HL-60/S4 treated with retinoic acid at 250 ng/mL for 4 days and 3 days (cell line): ENCODE measurements around the gene SLC39A11.
"Not testable (repeated sequence)": the region's sequence is repeated elsewhere in the genome, so short reads cannot be mapped to it uniquely, and the experiment has no call there.

Experiments used
- in situ Hi-C: fragments of 300-500 bp; cut with MboI; formaldehyde crosslinking; loops from 2 replicates; pipeline ENCODE4 v1.7.0; 2022; ENCODE audit warnings: low sequenced_read_pairs

Gene SLC39A11

DNA sequence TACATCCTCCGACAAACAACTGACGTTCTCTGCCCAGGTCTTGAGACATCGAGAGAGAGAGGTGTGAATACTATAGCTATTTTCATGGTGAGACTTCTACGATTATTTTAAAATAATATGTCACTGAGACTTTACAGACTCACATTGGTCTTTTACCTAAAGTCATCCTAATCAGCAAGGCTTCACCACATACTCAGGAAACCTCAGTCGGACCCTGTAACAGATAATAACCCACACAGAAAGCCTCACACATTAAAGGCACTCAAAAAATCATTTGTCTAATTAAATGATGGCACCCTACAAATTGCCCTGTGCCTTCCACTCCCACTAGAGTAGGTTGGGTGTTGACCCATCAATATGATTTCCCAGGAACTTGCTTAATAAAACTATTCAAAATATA lies 19.8 kb upstream of the SLC39A11 start:
- in situ Hi-C loops, result no loop called here

- in situ Hi-C loops, result no loop called here
These were observed 18.9 kb upstream of the SLC39A11 start for GRCh38 chr17:73111386-73111785.

- in situ Hi-C loops, result no loop called here
These were observed 14.7 kb upstream of the SLC39A11 start for GRCh38 chr17:73107191-73107590.

DNA sequence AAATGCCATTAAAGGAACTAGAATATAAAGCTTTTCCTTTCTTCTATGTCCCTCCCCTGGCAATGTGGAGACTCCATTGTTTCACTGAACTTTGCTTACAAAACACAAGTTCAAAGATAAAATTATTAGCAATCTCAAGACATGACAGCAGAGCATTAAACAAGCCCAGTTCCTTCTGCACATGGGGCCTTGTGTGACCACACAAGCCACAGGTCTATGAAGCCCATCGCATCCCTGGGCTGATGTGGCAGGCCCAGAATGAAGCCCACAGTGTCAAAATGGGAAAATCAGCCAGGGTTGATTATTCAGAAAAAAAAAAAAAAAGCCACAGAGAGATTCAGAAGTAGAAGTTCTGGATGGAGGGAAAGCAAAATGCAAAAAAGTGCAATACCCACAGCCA lies 12.9 kb upstream of the SLC39A11 start:
- in situ Hi-C loops, result no loop called here

DNA sequence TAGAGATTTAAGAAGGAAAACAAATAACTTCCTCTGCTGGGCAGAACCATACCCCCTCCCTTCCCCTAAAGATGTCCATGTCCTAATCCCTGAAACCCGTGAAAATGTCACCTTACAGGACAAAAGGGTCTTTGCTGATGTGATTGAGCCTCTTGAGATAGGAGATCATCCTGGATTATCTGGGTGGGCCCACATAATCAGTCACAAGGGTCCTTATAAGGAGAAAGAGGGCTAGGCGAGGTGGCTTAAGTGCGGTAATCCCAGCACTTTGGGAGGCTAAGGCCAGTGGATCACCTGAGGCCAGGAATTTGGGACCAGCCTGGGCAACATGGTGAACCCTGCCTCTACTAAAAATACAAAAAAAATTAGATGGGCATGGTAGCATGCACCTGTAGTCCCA lies 12.0 kb upstream of the SLC39A11 start:
- in situ Hi-C loops, result no loop called here

GRCh38 chr17:73103641-73104335 lies 11.3 kb upstream of the SLC39A11 start:
- in situ Hi-C loops, result no loop called here

GRCh38 chr17:73101031-73101430 lies 8.5 kb upstream of the SLC39A11 start:
- in situ Hi-C loops, result no loop called here

GRCh38 chr17:73100363-73100762 lies 7.9 kb upstream of the SLC39A11 start:
- in situ Hi-C loops, result no loop called here

DNA sequence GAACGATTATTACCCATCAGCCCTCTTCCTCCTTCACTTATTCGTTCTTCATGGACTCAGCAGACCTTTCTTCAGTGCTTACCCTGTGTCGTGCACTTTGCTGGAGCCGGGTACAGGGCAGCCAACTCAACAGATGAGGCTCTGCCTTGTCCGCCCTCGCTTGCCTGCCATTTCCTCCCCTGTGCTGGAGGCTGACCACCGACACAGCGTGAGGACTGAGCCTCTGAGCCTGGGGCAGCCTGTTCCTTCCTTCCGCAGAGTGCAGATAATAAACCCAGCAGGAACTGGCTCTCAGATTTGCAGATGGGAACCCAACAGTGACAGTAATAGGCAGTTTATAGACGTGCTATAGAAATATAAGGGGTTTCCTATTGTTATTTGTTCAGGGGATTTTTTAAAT lies 7.0 kb upstream of the SLC39A11 start:
- in situ Hi-C loops, result no loop called here

DNA sequence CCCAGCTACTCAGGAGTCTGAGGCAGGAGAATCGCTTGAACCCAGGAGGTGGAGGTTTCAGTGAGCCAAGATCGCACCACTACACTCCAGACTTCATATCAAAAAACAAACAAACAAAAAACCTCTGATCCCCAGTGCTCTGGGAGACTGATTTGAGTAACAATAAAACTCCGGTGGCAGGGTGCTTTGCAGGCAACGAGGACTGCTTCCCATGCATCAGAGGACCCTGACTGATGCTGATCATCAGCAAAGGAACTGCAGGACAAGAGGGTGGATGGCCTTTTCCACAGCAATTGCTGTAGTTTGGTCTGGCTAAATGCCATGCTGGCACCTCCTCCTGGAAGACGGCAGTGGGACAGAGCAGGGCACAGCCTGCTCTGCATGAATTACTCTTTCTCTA lies 6.4 kb upstream of the SLC39A11 start:
- in situ Hi-C loops, result no loop called here

- in situ Hi-C loops, result not testable (repeated sequence)
These were observed 5.7 kb upstream of the SLC39A11 start for GRCh38 chr17:73097973-73098765.

DNA sequence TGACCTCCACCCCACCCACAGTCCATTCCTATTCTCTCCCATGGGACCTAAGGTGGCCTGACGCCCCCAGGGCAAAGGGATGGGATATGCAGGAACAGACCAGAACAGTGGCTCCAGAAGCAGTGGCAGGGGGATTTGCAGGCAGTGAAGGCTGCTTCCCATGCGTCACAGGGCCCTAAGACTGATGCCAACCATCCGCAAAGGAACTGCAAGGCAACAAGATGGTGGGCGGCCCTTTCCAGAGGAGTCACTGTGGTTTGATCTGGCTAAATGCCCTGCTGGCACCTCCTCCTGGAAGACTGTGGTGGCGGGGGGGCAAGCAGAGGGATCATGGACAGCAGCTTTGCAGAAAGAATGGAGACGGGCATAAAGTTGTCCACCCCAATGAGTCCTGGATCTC lies 4.4 kb upstream of the SLC39A11 start:
- in situ Hi-C loops, result no loop called here

- in situ Hi-C loops, result no loop called here
These were observed 3.7 kb upstream of the SLC39A11 start for GRCh38 chr17:73096211-73096610.

- in situ Hi-C loops, result no loop called here
These were observed 798 bp upstream of the SLC39A11 start for GRCh38 chr17:73093286-73093685.

DNA sequence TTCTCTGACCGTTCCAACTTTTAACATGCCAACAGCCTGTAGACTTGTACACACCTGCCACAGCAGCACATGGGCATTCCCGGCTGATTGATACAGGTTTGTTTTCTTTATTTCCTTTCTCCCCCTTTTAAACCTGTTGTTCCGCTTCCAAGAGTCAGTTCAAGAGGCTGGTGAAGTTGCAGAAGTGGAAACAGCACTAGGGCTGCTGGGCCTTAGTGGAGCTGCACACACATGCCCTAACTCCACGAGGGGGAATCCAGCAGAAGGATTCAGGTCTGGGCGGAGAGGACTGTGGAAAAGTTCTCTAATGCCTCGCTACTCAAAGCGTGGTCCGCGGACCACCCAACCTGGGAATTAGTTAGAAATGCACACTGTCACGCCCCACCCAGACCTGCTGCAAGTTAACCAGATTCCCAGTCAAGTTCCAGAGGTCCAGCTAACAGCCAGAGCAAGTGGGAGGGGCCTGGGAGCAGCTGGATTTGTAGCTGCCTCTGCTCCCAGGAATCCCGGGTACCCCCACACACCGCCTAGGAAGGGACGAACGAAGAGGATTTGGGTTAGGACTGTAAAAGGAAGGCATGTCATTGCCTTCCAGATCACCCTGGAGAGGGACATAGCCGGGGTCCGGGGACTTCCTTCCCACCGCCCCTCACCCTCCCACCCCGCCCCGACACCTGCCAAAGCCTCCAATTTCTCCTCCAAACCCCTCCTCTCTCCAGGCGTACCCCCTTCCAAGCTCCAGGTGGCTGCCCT lies 542 bp downstream of the SLC39A11 start:
- in situ Hi-C loops, result no loop called here

- in situ Hi-C loops, result no loop called here
These were observed 1.1 kb downstream of the SLC39A11 start for GRCh38 chr17:73091410-73091769.

GRCh38 chr17:73090396-73091202 lies 1.9 kb downstream of the SLC39A11 start:
- in situ Hi-C loops, result no loop called here

- in situ Hi-C loops, result no loop called here
These were observed 2.9 kb downstream of the SLC39A11 start for GRCh38 chr17:73089322-73090317.

GRCh38 chr17:73088561-73088960 lies 3.9 kb downstream of the SLC39A11 start:
- in situ Hi-C loops, result no loop called here

DNA sequence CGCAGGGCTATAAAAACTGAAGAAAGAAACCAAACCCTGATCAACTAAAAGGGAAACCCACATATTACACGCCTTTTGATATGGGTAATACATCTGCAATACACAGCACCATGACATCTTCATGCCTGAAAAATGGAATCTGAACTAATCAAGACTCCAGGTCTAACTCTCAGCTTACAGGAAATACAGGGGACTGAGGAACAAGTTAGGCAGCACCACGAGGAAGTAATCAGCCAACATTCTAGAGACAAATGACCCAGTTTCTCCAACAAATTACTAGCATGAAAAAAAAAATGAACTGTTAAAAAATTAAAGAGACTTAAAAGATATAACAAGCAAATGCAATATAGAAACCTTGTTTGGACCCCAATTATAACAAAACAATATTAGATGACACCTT lies 9.1 kb downstream of the SLC39A11 start:
- in situ Hi-C loops, result no loop called here
